Measurements from ENCODE around the gene KCNN3.

DNA sequence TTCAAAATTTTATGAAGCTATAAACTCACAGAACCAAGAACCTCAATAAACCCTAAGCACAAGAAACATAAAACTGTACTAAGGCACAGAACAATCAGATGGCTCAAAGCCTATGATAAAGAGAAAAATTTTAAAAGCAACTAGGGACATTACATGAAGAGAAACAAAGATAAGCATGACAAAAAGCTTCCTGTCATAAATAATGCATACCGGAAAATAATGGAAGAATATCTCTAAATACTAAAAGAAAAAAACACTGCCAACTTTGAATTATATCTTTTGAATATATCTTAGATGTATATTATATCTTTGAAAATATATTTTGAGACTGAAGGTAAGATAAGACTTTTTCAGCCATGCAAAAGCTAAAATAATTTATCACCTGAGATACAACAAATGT, 21.4 kb upstream of the KCNN3 start:
- TF ChIP-seq POLR2A (IDR thresholded peaks at IDR 0.05; ENCODE audit: low read length) (no peak), GATA1 (IDR thresholded peaks at IDR 0.05; ENCODE audit: low read depth, low read length) (no peak)
